HG02840 (cell line): ENCODE measurements around the gene PLD4.
"Not testable (repeated sequence)": the region's sequence is repeated elsewhere in the genome, so short reads cannot be mapped to it uniquely, and the experiment has no call there.

ENCODE experiments used
- ATAC-seq: cut with Tn5 transposase; IDR thresholded peaks from one replicate; pipeline ENCODE4 v1.9.1; 2021; ENCODE audit warnings: mild to moderate bottlenecking, moderate library complexity, moderate number of reproducible peaks; ENCODE audit not compliant: unreplicated experiment, low FRiP score

PLD4 gene

DNA sequence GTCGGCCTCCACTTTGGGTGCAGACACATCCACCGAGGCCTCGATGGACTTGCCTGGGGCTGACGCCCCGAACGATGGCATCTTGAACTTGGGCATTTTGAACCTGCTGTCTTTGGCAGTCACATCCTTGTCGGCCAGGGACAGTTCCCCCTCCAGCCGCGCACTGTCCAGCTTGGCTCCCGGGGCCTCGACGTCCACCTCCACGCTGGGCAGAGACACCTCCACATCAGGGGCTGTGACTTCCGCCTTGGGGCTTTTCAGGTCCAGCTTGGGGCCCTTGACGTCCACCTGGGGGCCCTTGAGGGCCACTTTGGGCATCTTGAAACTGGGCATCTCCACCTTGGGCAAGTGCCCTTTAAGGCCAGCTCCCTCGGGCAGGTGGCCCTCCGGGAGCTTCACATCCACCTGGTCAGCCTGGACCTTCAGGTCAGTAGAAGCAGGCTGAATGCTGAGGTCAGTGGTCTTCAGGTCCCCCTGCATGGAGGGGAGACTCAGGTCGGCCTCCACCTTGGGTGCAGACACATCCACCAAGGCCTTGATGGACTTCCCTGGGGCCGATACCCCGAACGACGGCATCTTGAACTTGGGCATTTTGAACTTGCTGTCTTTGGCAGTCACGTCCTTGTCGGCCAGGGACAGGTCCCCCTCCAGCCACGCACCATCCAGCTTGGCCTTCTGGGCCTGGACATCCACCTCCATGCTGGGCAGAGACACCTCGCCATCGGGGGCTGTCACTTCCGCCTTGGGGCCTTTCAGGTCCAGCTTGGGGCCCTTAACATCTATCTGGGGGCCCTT, 27.4 kb downstream of the PLD4 start:
- not testable (repeated sequence) for ATAC-seq

DNA sequence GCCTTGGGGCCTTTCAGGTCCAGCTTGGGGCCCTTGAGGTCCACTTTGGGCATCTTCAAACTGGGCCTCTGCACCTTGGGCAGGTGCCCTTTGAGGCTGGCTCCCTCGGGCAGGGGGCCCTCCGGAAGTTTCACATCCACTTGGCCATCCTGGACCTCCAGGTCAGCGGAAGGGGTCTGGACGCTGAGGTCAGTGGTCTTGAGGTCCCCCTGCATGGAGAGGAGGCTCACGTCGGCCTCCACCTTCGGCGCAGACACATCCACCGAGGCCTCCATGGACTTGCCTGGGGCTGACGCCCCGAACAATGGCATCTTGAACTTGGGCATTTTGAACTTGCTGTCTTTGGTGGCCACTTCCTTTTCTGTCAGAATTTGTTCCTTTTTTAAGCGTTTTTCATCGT, 28.4 kb downstream of the PLD4 start:
- no peak for ATAC-seq

DNA sequence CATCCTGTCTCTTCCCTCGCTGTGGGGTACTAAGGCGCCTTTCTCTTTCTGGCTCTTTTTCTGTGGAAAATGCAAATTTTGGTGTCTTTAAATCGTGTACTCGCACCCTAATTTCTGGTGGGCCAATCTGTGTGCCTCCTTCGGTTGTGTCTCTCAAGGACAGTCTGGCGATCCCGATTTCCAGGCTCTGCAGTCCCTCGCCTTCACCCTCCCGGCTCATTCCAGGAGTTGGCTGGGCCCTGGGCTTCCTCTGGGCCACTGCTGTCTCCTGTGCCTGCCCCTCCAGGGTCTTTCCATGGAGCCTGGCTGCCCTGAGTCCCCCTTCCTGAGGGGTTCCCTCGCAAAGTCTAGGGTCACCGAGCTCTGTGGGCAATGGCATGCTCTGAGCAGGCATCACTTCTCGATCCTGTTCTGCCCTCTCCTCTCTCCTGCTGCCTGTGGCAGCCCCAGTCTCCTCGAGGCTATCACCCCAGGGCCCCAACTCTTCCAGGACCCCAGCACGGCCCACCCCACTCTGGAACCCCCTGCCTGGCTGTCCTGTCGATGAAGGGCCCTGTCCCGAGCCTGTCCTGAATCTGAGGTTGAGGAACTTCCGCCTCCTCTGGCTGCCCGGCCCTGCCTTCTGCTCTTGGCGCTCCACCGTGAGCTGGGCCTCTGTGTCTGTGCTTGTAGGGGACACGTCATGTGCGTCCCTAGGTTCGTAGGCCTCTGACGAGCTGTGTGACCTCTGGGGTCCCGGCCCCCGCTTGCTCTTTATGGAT, 29.4 kb downstream of the PLD4 start:
- no peak for ATAC-seq

GRCh38 chr14:104954746-104955395, 30.2 kb downstream of the PLD4 start:
- no peak for ATAC-seq

GRCh38 chr14:104955396-104955770, 30.7 kb downstream of the PLD4 start:
- no peak for ATAC-seq

DNA sequence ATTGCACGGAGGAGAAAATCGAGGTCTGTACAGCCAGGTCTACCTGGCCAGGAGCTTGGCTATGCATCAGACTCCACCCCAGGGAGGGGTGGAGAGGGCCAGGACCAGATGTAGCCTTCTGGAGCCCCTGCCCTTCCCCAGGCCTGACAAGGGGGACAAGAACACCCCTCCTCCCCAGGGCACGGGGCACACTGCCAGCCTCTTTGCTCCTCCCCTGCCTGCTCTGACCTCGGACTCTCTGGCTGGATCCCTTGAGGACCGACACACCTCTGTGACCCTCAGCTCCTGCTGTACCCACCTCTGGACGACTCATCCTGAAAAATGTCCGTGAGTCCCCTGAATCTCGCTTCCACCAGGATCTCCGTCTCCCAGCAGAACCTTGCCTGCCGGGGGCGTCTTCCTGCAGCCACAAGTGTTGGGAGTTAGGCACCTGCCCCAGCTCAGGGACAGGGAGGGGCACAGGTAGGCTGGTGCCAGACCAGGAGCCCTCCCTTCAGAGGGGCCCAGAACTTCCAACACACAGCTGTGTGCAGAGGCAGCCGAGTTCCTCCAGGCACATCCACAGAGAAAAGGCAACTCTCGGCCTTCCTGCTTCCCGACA, 31.7 kb downstream of the PLD4 start:
- ATAC-seq, result no peak

- ATAC-seq, result no peak
These were observed 32.8 kb downstream of the PLD4 start for GRCh38 chr14:104957146-104958113.

GRCh38 chr14:104964546-104964945, 39.9 kb downstream of the PLD4 start:
- no peak for ATAC-seq

GRCh38 chr14:104965561-104966231, 41.0 kb downstream of the PLD4 start:
- no peak for ATAC-seq

DNA sequence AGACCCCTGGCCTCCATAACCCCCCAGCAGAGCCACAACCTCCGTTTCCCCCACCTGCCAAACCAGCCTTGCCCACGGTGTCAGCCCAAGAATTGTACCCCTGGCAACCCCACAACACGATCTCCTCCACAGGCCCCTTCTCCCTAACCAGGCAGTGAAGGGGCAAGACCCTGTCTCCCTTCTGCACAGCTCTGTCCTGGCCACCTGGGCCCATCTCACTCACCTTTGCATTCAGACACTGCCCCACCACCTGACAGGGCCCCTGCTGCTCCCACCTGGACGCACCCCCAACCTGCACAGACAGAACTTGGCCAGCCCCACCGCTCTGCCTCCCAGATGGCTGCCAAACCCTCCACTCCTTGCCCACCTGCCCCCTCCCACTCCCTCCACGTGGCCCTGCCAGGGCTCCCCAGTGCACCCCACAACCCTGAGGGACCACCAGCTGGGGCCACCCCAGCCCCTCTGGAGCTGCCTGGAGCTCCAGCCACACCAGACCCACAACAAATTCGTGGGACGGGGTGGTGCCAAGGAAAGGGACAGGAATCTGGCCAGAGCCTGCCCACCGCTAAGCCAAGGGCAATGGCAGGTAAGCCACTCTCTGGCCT, 41.7 kb downstream of the PLD4 start:
- no peak for ATAC-seq

GRCh38 chr14:104966981-104967385, 42.3 kb downstream of the PLD4 start:
- ATAC-seq, result no peak

DNA sequence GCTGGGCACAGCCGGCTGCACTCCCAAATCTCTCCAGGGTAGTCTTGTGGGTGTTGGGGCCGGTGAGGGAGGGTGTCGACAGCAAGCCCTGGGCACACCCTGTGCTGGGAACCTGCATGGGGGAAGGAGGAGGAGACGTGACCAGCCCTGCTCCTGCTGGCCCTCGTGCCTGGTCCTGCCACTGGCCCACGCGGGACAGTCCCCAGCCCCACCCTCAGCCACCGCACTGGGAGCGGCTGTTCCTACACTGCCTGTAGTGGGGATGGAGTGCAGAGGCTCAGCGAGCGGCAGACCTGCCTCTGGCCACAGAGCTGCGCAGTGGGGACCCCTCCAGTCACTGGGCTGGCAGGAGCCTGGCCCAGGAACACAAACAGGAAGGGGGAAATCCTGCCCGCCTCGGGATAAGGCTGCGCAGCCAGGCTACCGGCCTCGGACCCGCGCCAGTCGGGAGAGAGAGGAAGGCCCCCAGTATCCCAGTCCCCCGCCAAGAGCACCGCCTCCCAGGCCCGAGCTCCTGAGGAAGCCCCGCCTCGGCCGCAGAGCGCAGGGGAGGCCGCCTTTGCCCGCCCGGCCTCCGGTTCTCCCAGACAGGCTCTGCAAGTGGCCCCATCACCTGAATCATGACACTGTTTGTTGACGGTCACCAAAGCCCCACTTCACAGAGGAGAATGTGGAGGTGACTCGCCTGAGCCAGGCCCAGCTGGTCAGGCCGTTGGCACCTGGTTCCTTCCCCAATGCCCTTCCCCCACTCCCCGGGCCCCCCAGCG, 42.9 kb downstream of the PLD4 start:
- no peak for ATAC-seq

GRCh38 chr14:104968153-104968527, 43.5 kb downstream of the PLD4 start:
- ATAC-seq, result no peak

GRCh38 chr14:104968541-104969401, 44.1 kb downstream of the PLD4 start:
- no peak for ATAC-seq

GRCh38 chr14:104969741-104970230, 45.1 kb downstream of the PLD4 start:
- ATAC-seq, result no peak

DNA sequence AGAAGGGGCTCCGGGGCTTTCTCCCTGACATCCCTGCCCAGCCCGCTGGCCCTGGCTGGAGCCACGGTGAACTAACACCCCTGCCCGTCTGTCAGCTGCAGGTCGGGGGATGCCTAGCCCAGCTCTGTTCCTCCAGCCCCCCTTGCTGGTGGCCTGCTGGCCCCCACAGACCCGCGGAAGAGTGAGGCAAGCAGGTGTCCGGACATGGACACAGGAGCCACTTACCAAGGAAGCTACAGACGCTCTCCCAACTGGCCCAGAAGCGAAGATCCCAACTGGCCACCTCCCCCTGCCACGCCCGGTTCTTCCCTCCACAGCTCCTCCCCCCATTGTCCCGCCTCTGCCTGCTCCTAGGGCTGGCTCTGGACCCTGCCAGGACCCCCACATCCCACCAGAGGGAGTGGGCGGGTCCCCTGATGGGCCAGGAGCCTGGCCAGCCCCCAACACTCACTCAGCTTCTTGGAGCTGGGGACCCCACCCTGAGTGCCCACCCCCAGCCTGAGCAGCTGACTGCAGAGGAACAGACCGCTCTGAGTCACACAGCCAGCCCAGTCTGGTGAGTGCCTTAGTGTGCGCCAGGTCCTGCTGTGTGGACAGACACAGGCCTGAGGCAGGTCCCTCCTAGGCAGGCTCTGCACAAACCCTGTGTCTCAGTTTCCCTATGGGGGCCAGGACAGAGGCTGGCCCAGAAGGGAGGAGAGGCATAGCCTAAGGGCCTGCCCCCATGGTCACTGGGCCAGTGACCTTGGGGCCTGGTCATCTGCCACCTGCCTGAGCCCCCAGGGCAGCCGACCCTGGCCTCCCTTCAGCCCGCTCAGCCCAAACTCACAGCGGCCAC, 45.8 kb downstream of the PLD4 start:
- no peak for ATAC-seq
